Hepatic stellate cell (primary cell): ENCODE data around the gene RRP9.
"Not testable (repeated sequence)": the region's sequence is repeated elsewhere in the genome, so short reads cannot be mapped to it uniquely, and the experiment has no call there.

Experiments
- DNase-seq: peaks from one replicate; pipeline ENCODE4 v3.0.0; 2011; ENCODE audit warnings: low spot score

Gene RRP9

GRCh38 chr3:51941798-51942602 is at the start of gene RRP9, which contains the start of gene PARP3:
TSS of gene RRP9 (minus strand) at chr3:51941904. CDS start at chr3:51941867, 37 bp downstream.
TSS of gene PARP3 (plus strand) at chr3:51942363. CDS start at chr3:51943356, 993 bp downstream.
- DNase-seq, result peak; percentile 100

GRCh38 chr3:51990501-51990971 is 48.8 kb upstream of the RRP9 start:
- DNase-seq, result not testable (repeated sequence)

GRCh38 chr3:51988286-51989146 is 46.8 kb upstream of the RRP9 start:
- no peak for DNase-seq

- DNase-seq, result no peak
Measured at GRCh38 chr3:51987568-51987967, 45.9 kb upstream of the RRP9 start.

GRCh38 chr3:51986010-51986947 is 44.6 kb upstream of the RRP9 start:
- DNase-seq, result no peak

- DNase-seq, result no peak
Measured at GRCh38 chr3:51985063-51985462, 43.4 kb upstream of the RRP9 start.

- no peak for DNase-seq
Measured at GRCh38 chr3:51984269-51984647, 42.6 kb upstream of the RRP9 start.

GRCh38 chr3:51983578-51984268 is 42.0 kb upstream of the RRP9 start:
- peak; percentile 28 for DNase-seq

- peak; percentile 99 for DNase-seq
Measured at GRCh38 chr3:51982838-51983577, 41.3 kb upstream of the RRP9 start, which contains the start of gene ACY1. TSS of gene ACY1 (plus strand) at chr3:51983535. CDS start at chr3:51984065, 530 bp downstream.

- DNase-seq, result peak; percentile 55
Measured at GRCh38 chr3:51982352-51982837, 40.7 kb upstream of the RRP9 start.

GRCh38 chr3:51980253-51980652 is 38.5 kb upstream of the RRP9 start:
- no peak for DNase-seq

- DNase-seq, result no peak
Measured at GRCh38 chr3:51978143-51978502, 36.4 kb upstream of the RRP9 start.

GRCh38 chr3:51977446-51978142 is 35.9 kb upstream of the RRP9 start:
- no peak for DNase-seq

- peak; percentile 74 for DNase-seq
Measured at GRCh38 chr3:51975852-51976549, 34.3 kb upstream of the RRP9 start.

- peak; percentile 90 for DNase-seq
Measured at GRCh38 chr3:51974963-51975851, 33.5 kb upstream of the RRP9 start, which contains the start of gene ABHD14A. TSS of gene ABHD14A (plus strand) at chr3:51975064. CDS start at chr3:51975136, 72 bp downstream.

GRCh38 chr3:51974277-51974962 is 32.7 kb upstream of the RRP9 start:
- no peak for DNase-seq

- DNase-seq, result no peak
Measured at GRCh38 chr3:51971350-51971749, 29.6 kb upstream of the RRP9 start.
